Measurements from ENCODE around the gene HS6ST3.

GRCh38 chr13:96652506-96652905 lies 562.6 kb downstream of the HS6ST3 start:
- TF ChIP-seq CTCF (IDR thresholded peaks at IDR 0.05 in 4 of 5, conservative IDR thresholded peaks at IDR 0.05 in 1 of 5) (no peak), POLR2A (IDR thresholded peaks at IDR 0.05) (no peak)
